ENCODE measurements around the gene DMXL1.

DMXL1 gene, protein sequence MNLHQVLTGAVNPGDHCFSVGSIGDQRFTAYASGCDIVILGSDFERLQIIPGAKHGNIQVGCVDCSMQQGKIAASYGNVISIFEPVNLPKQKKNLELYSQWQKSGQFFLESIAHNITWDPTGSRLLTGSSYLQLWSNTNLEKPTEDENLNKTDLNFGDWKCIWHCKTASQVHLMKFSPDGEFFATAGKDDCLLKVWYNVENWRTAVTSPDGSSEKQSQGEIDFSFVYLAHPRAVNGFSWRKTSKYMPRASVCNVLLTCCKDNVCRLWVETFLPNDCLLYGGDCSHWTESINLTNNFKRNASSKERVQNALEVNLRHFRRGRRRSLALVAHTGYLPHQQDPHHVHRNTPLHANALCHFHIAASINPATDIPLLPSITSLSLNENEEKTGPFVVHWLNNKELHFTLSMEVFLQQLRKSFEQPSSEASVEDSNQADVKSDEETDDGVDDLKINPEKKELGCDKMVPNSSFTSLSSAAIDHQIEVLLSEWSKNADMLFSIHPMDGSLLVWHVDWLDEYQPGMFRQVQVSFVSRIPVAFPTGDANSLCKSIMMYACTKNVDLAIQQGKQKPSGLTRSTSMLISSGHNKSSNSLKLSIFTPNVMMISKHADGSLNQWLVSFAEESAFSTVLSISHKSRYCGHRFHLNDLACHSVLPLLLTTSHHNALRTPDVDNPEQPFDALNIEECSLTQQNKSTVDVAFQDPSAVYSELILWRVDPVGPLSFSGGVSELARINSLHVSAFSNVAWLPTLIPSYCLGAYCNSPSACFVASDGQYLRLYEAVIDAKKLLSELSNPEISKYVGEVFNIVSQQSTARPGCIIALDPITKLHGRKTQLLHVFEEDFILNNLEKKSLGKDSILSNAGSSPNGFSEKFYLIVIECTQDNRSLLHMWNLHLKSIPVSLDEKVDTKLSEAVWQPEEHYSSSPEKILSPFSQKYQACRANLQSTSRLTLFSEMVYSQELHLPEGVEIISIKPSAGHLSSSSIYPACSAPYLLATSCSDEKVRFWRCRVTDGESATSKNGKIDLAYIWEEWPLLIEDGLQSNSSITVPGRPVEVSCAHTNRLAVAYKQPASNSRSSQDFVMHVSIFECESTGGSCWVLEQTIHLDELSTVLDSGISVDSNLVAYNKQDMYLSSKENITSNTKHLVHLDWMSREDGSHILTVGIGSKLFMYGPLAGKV (N-terminal part only)

GRCh38 chr5:119070828-119071560, at the start of gene DMXL1:
TSS of gene DMXL1 (plus strand) at chr5:119071087. CDS start at chr5:119071570, 483 bp downstream.
- DNase-seq (ENCODE audit: low spot score) = peak; percentile 92

GRCh38 chr5:119021149-119021732, 49.6 kb upstream of the DMXL1 start:
- DNase-seq (ENCODE audit: low spot score) = no peak

DNA sequence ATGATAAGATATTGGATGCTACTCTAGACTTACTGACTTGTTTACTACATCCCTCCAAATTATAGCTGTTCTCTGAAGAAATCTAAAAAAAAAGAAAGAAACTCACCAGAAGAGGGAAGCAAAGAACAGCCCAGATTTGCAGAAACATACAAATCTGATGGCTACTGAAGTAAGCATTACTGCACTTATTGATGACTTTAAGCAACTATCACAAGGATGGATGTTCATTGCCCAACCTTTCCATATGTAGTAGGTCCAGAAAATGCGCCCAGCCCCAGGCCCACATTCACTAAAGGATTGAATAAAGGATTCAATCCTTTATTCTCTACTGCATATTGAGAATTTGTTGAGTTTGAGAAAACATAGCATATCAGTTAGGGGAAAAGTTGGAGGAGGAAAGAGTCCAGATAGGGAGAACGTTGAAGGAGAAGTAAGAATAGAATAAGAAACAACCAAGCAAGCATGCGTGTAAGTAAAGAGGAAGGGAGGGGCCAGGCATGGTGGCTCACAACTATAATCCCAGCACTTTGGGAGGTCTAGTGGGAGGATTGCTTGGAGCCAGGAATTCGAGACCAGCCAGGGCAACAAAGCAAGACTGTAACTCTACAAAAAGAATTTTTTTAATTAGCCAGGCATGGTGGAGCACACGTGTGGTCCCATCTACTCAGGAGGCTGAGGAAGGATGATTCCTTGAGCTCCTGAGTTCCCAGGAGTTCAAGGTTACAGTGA, 48.7 kb upstream of the DMXL1 start:
- peak; percentile 50 for DNase-seq (ENCODE audit: low spot score)

DNA sequence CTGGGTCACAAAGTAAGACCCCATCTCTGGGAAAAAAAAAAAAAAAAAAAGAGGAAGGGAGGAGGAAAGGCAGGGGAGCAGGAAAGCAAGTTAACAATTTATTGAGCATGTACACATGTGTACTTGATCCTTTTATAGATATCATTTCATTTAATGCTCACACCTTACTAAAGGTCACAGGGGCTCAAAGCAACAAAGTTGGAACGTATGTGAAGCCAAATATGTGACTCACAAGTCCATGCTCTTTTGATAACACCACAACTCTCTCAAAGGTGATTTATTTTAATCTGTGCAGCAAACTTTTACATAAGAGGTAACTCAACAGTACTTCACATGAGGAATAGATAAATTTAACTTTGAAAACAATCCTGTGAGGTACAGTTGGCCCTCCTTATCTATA, 48.1 kb upstream of the DMXL1 start:
- no peak for DNase-seq (ENCODE audit: low spot score)

DNA sequence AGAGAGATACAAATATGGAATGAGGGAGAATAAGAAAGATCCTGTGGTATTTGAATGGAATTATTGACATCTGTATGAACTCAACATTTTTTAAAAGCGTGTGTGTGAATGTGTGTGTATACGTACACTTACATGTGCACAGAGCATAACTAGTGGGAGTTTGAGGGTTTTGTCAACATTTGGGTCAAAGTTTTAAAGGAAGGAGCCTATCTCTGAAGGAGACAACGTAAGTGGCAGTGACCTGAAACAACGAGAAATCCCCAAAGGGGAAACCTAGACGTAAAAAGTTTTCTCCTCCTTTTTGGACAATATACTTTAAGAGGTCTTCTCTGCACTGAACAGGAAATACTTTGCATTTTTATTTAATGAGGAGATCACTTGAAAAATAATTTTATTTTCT, 42.3 kb upstream of the DMXL1 start:
- DNase-seq (ENCODE audit: low spot score) = no peak

DNA sequence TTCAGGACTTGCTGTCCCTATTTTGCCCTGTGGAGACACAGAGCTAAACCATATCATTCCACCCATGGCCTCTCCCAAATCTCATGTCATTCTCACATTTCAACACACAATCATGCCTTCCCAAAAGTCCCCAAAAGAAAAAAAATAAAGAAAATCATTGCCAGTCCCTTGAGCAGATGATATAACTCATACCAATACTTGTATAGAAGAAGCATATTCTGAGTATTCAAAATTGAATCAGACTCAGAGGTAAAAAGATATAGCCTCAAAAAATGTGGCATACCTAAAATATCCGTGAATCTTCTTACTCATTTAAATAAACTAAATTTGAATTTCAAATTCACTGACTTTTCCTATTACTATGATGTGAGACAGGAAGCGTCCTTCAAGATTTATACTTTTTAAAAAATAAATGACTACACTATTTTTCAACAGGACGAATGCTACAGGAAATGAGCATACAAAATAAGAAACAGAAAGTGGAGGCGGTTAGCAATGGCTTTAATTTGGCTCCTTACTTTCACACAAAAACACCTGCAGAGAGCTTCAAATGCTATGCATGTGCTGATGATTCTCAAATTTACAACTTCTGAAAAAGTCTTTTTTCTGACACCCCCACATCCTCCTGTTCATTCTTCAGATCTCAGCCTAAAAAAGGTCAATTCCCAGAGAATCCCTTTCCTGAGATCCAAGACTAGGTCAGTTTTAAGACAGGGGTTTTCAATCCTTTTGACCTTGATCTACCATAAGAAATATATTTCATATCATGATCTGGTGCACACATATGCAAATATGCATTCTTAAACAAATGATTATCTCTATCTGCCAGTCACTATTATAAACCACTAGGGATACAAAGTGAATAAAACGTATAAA, 39.6 kb upstream of the DMXL1 start:
- DNase-seq (ENCODE audit: low spot score) = no peak

- no peak for DNase-seq (ENCODE audit: low spot score)
Observed at GRCh38 chr5:119031905-119032304, 39.0 kb upstream of the DMXL1 start.

DNA sequence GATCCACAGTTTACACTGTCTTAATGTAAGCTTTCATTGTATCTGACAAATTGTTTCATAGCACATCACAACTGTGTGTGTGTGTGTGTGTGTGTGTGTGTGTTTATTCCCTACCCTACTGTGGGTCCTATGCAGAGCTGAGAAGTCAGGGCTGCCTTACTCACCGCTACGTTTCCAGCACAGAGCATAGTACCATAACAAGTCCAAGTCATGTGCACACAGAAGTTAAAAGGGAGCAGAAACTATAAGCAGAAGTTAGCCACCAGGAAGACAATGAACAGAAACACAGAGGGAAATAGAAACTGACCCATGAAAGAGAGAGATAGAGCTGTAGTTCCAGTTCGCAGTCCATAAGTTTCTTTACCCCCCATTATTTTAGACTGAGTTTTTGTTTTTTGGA, 38.2 kb upstream of the DMXL1 start:
- DNase-seq (ENCODE audit: low spot score) = no peak

DNA sequence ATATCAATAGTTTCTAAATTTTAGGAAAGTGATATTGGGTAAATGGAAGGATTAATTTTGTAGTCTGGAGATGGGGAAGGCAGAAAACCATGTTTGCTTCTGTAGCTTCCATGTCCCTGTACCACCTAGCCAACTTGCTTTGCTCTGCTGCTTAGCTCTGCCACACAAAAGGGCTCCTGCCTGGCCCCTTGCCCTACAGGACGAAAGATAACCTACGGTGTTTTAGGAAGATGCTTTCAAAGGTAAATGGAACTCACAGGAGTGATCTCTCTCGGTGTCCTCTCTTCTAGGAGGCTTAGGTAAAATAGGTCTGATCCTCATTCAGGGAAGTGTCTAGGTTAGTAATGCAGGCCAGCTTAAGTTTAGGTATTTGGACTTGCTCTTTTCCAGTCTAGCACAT, 37.8 kb upstream of the DMXL1 start:
- DNase-seq (ENCODE audit: low spot score) = no peak

DNA sequence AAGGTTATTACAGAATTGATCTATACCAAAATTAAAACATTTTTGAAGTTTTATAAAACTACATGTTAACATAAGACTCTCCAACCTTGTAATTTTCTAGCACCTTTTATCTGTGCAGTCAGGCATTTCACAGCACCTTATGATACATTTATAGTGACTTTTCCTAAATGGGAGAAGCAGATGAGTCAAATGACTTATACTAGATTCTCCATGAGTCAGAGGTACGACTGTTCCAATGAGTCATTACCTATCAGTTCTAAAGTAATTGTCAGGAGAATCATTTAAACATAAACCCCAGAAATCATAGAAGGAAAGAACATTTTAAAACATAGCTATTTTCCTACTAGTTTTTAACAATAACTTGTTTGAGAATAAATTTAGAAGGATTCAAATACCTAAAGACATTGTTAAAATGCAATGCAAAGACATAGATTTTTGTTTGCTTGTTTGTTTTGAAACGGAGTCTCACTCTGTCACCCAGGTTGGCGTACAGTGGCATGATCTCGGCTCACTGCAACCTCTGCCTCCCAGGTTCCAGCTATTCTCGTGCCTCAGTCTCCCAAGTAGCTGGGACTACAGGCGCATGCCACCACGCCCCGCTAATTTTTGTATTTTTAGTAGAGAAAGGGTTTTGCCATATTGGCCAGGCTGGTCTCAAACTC, 34.7 kb upstream of the DMXL1 start:
- peak; percentile 41 for DNase-seq (ENCODE audit: low spot score)

DNA sequence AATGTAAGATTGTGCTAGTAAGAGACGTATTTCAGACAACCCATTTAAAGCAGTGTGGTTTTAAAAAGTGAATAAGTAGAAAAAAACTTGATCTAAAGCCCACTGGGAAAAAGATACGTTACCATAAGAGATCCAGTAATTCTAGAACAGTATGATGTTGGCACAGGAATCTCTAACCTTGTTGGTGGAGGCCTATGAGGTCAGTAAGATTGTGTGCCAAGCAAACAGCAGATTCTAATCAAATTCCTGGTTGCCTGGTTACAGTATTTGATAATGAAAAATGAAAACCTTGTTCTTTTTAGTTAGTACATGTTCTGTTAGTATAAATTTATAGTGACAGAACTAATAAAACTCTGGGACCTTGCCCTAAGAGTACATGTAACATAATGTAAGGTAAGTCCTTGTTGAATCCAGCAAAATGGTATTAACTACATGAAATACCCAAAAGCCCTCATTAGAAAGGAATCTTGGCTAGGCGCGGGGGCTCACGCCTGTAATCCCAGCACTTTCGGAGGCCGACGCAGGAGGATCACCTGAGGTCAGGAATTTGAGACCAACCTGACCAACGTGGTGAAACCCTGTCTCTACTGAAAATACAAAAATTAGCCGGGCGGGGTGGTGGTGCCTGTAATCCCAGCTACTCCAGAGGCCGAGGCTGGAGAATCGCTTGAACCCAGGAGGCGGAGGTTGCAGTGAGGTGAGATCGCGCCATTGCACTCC, 33.2 kb upstream of the DMXL1 start:
- no peak for DNase-seq (ENCODE audit: low spot score)

DNA sequence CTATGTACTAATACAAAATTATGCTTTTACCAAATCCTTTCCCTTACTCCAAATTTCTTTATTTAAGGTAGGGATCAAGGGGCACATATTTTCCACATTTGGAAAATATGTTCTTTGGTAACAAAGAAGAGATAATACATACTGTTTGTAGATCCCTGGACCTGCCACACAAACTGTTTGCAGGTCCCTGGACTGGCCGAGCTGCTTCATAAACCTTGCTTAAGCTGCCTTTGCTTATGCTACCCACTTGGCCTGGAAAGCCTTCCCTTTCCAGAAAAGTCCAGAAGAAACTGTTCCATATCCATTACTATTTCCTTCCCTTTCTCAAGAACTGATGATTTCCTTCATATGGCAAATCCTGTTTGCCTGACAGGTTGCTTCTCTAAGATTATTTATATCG, 22.6 kb upstream of the DMXL1 start:
- DNase-seq (ENCODE audit: low spot score) = no peak

DNA sequence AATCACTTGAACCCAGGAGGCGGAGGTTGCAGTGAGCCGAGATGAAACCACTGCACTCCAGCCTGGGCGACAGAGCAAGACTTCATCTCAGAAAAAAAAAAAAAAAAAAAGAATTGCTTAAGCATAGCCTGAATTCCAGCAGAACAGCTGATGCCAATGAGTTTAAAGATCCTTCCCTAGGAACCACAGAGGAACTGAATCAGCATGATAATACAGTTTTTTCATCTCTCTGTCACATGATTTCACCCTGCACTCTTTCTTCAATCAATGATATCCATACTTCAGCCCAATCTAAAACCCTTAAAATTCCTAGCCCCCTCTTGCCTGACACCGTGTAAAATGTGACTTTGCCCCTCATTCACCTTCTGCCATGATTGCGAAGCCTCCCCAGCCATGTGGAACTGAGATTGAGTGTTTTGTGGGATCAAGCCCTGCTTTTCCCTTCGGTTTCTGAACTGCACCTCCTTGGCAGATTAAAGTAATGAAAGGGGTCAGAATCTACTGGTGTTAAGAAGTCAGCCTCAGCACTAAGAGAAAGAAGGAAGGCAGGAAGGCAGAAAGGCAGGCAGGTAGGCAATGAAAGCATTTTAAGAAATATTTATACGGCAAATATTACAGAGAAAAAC, 20.9 kb upstream of the DMXL1 start:
- peak; percentile 53 for DNase-seq (ENCODE audit: low spot score)

GRCh38 chr5:119054101-119054500, 16.8 kb upstream of the DMXL1 start:
- DNase-seq (ENCODE audit: low spot score) = no peak

- no peak for DNase-seq (ENCODE audit: low spot score)
Observed at GRCh38 chr5:119055294-119055693, 15.6 kb upstream of the DMXL1 start.

DNA sequence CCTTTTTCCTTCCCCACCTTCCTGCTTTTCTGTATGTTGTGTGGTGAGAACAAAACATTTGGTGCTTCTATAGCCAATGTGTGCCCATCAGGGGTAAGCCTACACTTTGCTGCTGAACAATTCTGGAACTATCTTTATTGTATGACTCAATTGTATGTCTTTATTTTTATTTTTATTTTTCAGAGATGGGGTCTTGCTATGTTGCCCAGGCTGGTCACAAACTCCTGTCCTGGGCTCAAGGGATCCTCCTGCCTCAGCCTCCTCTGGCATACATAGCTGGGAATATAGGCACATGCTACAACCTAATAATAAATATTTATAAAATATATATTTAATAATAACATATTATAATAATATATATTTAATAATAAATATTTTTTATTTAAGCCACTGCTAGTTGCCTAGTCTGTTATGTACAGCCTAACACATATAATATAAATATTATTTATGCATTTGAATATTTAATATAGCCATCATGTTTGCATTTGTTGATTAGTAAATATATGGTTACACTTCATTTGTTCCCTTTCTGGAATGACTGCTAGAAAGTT, 11.8 kb upstream of the DMXL1 start:
- no peak for DNase-seq (ENCODE audit: low spot score)

GRCh38 chr5:119059740-119060255, 11.1 kb upstream of the DMXL1 start:
- DNase-seq (ENCODE audit: low spot score) = no peak

Measured in AG08396 (cell line).